ENCODE measurements around the gene CADPS.

The CADPS gene

DNA sequence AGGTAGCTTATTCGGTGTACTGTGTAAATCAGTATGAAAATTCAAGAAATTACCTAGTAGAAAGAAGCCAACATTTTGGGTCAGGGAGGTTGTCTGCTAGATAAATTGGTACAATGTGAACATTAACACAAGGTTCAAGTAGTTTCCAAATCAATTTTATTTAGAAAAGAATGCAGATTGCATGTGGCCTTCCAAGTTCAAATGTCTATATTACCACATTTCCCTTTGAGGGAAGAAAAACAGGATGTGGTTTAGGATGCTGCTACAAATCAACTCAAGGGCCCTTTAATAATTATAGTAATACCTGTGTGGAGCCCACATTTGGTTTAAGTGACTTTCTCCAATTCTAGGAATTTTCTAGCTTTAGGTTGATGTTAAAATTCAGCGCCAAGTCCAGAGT lies 57.5 kb downstream of the CADPS start:
- no peak overlapping the region for H3K4me3 ChIP-seq
- no peaks in the 10 kb centered on the region for H3K9me3 ChIP-seq
- no peak overlapping the region for H3K9ac ChIP-seq
- H3K36me3 ChIP-seq: no peaks in the 10 kb centered on the region
- no peak for TF ChIP-seq Cebpa-rat (IDR thresholded peaks at IDR 0.05)
- H3K27me3 ChIP-seq: no peaks in the 10 kb centered on the region
- peaks cover 34% of the 10 kb centered on the region for H3K4me1 ChIP-seq
- no peak overlapping the region for H3K27ac ChIP-seq
- no peaks in the 10 kb centered on the region for H4K20me1 ChIP-seq
- H3K4me2 ChIP-seq: peak overlapping the region; percentile 64

DNA sequence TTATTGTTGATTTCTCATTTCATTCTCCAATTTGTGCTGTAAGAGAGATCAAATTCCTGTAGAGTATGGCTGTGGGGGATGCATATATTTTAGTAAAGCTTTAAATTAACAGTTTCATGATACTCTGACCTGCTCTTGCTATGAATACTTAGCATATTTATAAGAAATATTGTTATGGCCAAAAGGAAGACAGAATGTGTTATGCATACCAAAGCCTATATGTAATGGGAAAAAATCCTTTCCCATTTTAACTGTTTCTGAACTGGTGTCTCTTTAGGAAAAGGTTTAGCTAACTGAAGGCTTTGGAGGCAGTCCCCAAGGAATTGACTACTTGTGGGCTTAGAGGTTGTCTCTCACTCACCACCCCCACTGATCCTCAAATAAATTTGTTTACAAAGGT lies 59.2 kb downstream of the CADPS start:
- H3K9ac ChIP-seq: no peak overlapping the region
- H3K9me3 ChIP-seq: no peaks in the 10 kb centered on the region
- H4K20me1 ChIP-seq: no peaks in the 10 kb centered on the region
- no peaks in the 10 kb centered on the region for H3K36me3 ChIP-seq
- H3K4me2 ChIP-seq: peak overlapping the region; percentile 64
- H3K4me1 ChIP-seq: peaks cover 34% of the 10 kb centered on the region
- H3K27me3 ChIP-seq: no peaks in the 10 kb centered on the region
- no peak overlapping the region for H3K27ac ChIP-seq
- H3K4me3 ChIP-seq: no peak overlapping the region
- TF ChIP-seq Cebpa-rat (IDR thresholded peaks at IDR 0.05): no peak

DNA sequence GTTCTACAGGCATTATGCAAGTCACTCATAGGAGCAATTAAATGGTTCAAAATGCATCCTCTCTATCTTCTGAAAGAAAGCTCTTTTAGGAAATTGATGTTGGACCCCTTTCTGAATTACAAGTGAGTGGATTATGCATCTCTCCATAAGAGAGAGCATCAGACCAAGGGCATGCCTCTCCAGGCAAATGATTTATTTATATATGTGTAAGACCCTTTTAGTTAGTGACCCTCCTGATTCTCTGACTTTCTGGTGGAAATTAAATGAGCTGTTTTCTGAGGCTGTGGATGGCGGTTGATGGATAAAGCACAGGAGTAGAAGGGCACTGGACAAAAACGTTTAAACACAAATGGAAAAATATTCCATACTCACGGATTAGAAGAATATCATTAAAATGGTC lies 62.6 kb downstream of the CADPS start:
- Histone ChIP-seq H3K27ac (no peak overlapping the region), H3K9ac (no peak overlapping the region), H4K20me1 (no peaks in the 10 kb centered on the region), H3K9me3 (no peaks in the 10 kb centered on the region), H3K36me3 (no peaks in the 10 kb centered on the region), H3K4me2 (no peak overlapping the region), H3K27me3 (no peaks in the 10 kb centered on the region), H3K4me1 (peaks cover 24% of the 10 kb centered on the region), H3K4me3 (no peak overlapping the region)
- no peak for TF ChIP-seq Cebpa-rat (IDR thresholded peaks at IDR 0.05)

DNA sequence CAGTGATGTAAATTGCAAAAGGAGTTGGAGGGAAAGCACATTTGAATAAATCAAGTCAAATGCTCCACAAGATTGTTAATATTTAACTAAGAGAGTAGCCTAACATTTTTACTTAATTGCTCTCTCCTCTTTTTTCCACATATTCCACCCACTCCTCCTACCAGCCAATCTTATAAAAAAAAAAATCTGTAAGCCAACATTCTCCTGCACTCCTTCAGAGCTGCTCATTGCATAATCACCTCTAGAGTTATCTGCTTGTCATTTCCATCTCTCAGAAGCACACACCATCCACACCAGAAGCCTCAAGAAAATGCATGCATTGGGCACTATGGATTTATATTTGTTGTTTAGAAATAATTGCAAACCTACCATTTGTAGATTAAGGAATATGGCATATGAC lies 64.1 kb downstream of the CADPS start:
- no peaks in the 10 kb centered on the region for H3K36me3 ChIP-seq
- no peak for TF ChIP-seq Cebpa-rat (IDR thresholded peaks at IDR 0.05)
- H3K9me3 ChIP-seq: no peaks in the 10 kb centered on the region
- no peak overlapping the region for H3K27ac ChIP-seq
- H4K20me1 ChIP-seq: no peaks in the 10 kb centered on the region
- H3K27me3 ChIP-seq: no peaks in the 10 kb centered on the region
- H3K4me2 ChIP-seq: no peak overlapping the region
- no peak overlapping the region for H3K4me3 ChIP-seq
- H3K4me1 ChIP-seq: peaks cover 9% of the 10 kb centered on the region
- H3K9ac ChIP-seq: no peak overlapping the region

DNA sequence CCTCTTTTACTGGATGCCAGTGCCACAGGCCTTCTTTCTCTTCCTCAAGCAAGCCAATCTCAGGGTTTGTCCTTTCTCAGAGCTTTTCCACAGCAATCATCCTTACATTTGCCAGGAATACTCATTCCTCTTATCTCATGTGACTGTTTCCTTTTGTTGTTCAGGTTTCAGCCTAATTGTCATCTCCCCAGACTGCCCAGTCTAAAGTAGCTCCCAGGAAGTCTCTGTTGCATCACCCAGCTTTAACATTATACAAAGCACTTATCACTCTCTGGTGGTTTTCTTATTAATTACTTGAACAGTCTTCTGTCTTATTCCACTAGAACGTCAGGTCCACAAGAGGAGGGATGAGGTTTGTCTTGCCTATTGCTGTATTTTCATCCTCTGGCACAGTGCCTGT lies 65.8 kb downstream of the CADPS start:
- no peaks in the 10 kb centered on the region for H3K36me3 ChIP-seq
- H3K27me3 ChIP-seq: no peaks in the 10 kb centered on the region
- no peaks in the 10 kb centered on the region for H3K4me1 ChIP-seq
- no peak overlapping the region for H3K4me3 ChIP-seq
- TF ChIP-seq Cebpa-rat (IDR thresholded peaks at IDR 0.05): no peak
- H3K9me3 ChIP-seq: no peaks in the 10 kb centered on the region
- no peak overlapping the region for H3K9ac ChIP-seq
- H3K4me2 ChIP-seq: no peak overlapping the region
- H3K27ac ChIP-seq: no peak overlapping the region
- H4K20me1 ChIP-seq: no peaks in the 10 kb centered on the region

DNA sequence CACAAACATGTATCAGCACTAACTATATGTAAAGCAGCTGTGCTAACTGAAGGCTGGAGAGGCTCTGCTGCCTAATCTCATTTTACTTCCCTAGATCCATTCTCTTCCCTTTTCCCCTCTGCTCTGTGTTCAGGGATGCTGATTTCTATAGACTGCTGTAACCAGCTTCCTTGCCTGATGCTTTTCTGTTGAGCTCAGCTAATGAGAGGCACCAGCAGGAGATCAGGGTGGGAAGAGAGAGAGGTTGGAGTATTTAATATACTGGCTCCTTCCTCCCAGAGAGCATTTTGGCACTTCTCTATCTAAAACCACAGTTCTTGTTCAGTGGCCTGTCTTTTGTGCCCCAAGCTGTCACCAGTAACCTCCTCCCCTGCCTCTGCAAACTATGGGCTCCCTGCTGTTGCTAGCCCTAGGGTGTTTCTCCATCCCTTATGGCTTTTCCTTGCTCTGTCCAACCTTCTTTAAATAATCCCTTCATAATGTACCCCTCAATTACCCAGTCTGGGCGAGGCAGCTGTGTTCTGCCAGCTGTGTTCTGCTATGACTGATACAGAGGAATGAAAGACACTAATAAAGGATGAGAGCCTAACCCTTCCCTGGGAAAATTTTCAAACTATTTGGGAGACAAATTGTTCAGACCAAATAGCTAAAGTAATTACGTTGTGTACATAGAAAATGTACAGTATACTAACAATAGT lies 69.5 kb downstream of the CADPS start:
- no peak overlapping the region for H3K27ac ChIP-seq
- H3K4me2 ChIP-seq: no peak overlapping the region
- no peak for TF ChIP-seq Cebpa-rat (IDR thresholded peaks at IDR 0.05)

DNA sequence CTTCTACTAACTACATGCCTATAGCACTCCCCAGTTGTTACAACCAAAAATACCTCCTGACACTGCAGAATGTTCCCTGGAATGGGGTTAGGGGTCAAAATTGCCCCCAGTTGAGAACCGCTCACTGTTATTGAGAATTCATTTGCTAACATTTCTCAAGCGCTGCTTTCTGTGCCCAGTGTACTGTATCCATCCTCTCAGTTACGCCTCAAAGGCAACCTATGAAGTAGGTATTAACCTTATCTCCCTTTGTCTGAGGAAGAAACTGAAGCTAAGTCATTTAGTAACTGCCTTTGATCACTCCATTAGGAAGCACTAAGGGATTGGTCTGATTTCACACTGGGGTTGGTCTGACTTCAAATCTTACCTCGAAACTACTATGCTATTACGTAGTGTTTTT lies 70.1 kb downstream of the CADPS start:
- Histone ChIP-seq H3K27me3 (no peaks in the 10 kb centered on the region), H3K27ac (no peak overlapping the region), H3K9ac (no peak overlapping the region), H3K4me1 (no peaks in the 10 kb centered on the region), H4K20me1 (no peaks in the 10 kb centered on the region), H3K36me3 (no peaks in the 10 kb centered on the region), H3K9me3 (no peaks in the 10 kb centered on the region), H3K4me3 (no peak overlapping the region), H3K4me2 (no peak overlapping the region)
- TF ChIP-seq Cebpa-rat (IDR thresholded peaks at IDR 0.05): no peak

More for the DNA sequence above, 69.5 kb downstream of the CADPS start:
- H3K4me1 ChIP-seq: no peaks in the 10 kb centered on the region
- no peaks in the 10 kb centered on the region for H4K20me1 ChIP-seq
- H3K4me3 ChIP-seq: no peak overlapping the region
- no peaks in the 10 kb centered on the region for H3K27me3 ChIP-seq
- no peaks in the 10 kb centered on the region for H3K9me3 ChIP-seq
- H3K9ac ChIP-seq: no peak overlapping the region
- no peaks in the 10 kb centered on the region for H3K36me3 ChIP-seq

DNA sequence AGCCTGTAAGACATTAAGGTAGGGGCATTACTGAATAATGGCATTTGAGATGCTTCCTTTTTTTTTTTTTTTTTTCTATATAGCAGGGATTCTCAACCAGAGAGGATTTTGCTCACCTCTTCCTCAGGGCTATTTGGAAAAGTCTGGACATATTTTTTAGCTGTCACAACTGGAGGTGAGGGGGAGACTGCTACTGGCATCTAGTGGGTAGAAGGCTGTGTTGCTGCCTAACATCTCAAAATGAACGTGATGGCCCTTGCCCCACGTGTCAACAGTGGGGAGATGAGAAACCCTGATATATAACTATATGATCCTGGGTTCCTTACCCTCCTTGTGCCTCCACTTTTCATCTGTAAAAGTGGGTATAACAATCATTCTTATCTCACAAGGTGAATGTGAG lies 71.9 kb downstream of the CADPS start:
- no peak overlapping the region for H3K9ac ChIP-seq
- no peaks in the 10 kb centered on the region for H4K20me1 ChIP-seq
- 0 out of 2 replicates have a peak, but pooled peaks cover 1% of the 10 kb centered on the region for H3K4me1 ChIP-seq
- no peaks in the 10 kb centered on the region for H3K36me3 ChIP-seq
- H3K4me2 ChIP-seq: no peak overlapping the region
- no peak overlapping the region for H3K27ac ChIP-seq
- no peaks in the 10 kb centered on the region for H3K27me3 ChIP-seq
- H3K9me3 ChIP-seq: no peaks in the 10 kb centered on the region
- TF ChIP-seq Cebpa-rat (IDR thresholded peaks at IDR 0.05): no peak
- H3K4me3 ChIP-seq: no peak overlapping the region

DNA sequence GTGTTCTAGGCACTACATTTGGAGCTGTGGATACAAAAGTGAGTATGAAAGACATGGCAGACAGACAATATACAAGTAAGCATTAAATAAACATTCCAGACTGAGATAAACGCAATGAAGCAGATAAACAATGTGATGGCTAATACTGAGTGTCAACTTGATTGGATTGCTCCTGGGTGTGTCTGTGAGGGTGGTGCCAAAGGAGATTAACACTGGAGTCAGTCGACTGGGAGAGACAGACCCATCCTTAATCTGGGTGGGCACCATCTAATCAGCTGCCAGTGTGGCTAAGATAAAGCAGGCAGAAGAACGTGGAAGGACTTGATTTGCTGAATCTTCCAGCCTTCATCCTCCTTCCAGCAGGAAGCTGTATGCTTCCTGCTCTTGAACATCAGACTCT lies 77.2 kb downstream of the CADPS start:
- H3K4me2 ChIP-seq: no peak overlapping the region
- no peak overlapping the region for H3K4me3 ChIP-seq
- no peak overlapping the region for H3K27ac ChIP-seq
- no peaks in the 10 kb centered on the region for H4K20me1 ChIP-seq
- H3K27me3 ChIP-seq: no peaks in the 10 kb centered on the region
- no peak for TF ChIP-seq Cebpa-rat (IDR thresholded peaks at IDR 0.05)
- no peak overlapping the region for H3K9ac ChIP-seq
- H3K9me3 ChIP-seq: no peaks in the 10 kb centered on the region
- no peaks in the 10 kb centered on the region for H3K36me3 ChIP-seq
- peaks cover 9% of the 10 kb centered on the region; the same call in 1 of the 2 replicates for H3K4me1 ChIP-seq

DNA sequence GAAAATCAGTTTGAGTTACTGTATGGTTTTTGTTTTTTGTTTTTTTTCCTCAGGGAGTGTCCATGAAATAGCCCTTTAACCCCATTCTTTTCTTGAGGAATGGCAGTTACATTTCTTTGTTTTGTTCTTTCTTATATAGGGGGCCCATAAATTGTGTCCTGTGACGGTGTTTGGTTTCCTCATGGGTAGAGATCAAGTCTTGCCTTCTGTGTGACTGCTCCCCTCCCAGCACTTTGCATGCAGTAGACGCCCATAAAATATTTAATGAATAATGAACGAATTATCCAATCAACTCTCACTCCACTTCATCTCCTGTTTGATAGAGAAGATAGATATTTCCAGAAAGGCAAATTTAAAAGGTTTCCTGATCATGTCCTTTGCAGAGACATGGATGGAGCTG lies 78.1 kb downstream of the CADPS start:
- H3K36me3 ChIP-seq: no peaks in the 10 kb centered on the region
- no peak overlapping the region for H3K4me2 ChIP-seq
- no peaks in the 10 kb centered on the region for H3K9me3 ChIP-seq
- no peak overlapping the region for H3K4me3 ChIP-seq
- no peak overlapping the region for H3K9ac ChIP-seq
- no peak for TF ChIP-seq Cebpa-rat (IDR thresholded peaks at IDR 0.05)
- H3K4me1 ChIP-seq: peaks cover 9% of the 10 kb centered on the region; the same call in 1 of the 2 replicates
- no peaks in the 10 kb centered on the region for H4K20me1 ChIP-seq
- no peaks in the 10 kb centered on the region for H3K27me3 ChIP-seq
- no peak overlapping the region for H3K27ac ChIP-seq
